Neural cell (in vitro differentiated cells): ENCODE results near the gene RSAD1. TPM values are rescaled to one million over a fixed set of nuclear protein-coding genes. Genes with fewer than 3 reads are reported as not detected.

Experiments
- H2AFZ ChIP-seq: fragments of 200-600, 300-800 bp; sonication (generic), shearing (Covaris generic); 2 replicates; pipeline ENCODE4 v1.6.0; 2014; ENCODE audit warnings: low read depth, mild to moderate bottlenecking, antibody characterized with exemption, low read length, moderate library complexity
- H3F3A ChIP-seq: fragments of 200-600 bp; shearing (Covaris generic); 2 replicates; pipeline ENCODE4 v1.6.1; 2016; ENCODE audit warnings: mild to moderate bottlenecking, moderate library complexity, mixed read lengths, antibody characterized with exemption, low read length; ENCODE audit not compliant: insufficient read depth, poor library complexity, severe bottlenecking
- H3K27ac ChIP-seq: fragments of 200-600, 300-800 bp; sonication (generic), shearing (Covaris generic); 2 replicates; pipeline ENCODE4 v1.5.1; 2014; ENCODE audit warnings: mild to moderate bottlenecking, low read length, moderate library complexity
- H3K27me3 ChIP-seq: fragments of 300-800, 200-600 bp; sonication (generic), shearing (Covaris generic); 2 replicates; pipeline ENCODE4 v1.6.0; 2014; ENCODE audit warnings: mild to moderate bottlenecking, low read depth, low read length, moderate library complexity; ENCODE audit not compliant: insufficient read depth
- H3K36me3 ChIP-seq: fragments of 300-800, 200-600 bp; sonication (generic), shearing (Covaris generic); 2 replicates; pipeline ENCODE4 v1.5.1; 2014; ENCODE audit warnings: mild to moderate bottlenecking, antibody characterized with exemption, low read length, moderate library complexity; ENCODE audit not compliant: insufficient read depth
- H3K4me2 ChIP-seq: fragments of 300-800, 200-600 bp; sonication (generic), shearing (Covaris generic); 2 replicates; pipeline ENCODE4 v1.6.0; 2014; ENCODE audit warnings: mild to moderate bottlenecking, low read length
- H3K4me3 ChIP-seq: fragments of 300-800, 200-600 bp; sonication (generic), shearing (Covaris generic); 2 replicates; pipeline ENCODE4 v1.5.1; 2014; ENCODE audit warnings: mild to moderate bottlenecking, low read length, moderate library complexity
- H3K79me2 ChIP-seq: fragments of 200-600 bp; shearing (Covaris generic); replicated peaks from 2 replicates; pipeline ENCODE4 v1.6.0; 2014; ENCODE audit warnings: mild to moderate bottlenecking, low read length, moderate library complexity; ENCODE audit not compliant: insufficient read depth
- H3K9ac ChIP-seq: fragments of 300-800, 200-600 bp; sonication (generic), shearing (Covaris generic); 2 replicates; pipeline ENCODE4 v1.6.1; 2016; ENCODE audit warnings: mild to moderate bottlenecking, low read length, mixed read lengths
- H3K9me2 ChIP-seq: fragments of 200-600 bp; shearing (Covaris generic); 2 replicates; pipeline ENCODE4 v1.6.1; 2016; ENCODE audit warnings: mild to moderate bottlenecking, low read length, mixed read lengths; ENCODE audit not compliant: insufficient read depth
- H3K9me3 ChIP-seq: fragments of 200-600, 300-800 bp; sonication (generic), shearing (Covaris generic); 2 replicates; pipeline ENCODE4 v1.6.1; 2016; ENCODE audit warnings: mild to moderate bottlenecking, mixed run types, low read length, moderate library complexity, mixed read lengths
- H4K20me1 ChIP-seq: fragments of 200-600 bp; shearing (Covaris generic); 2 replicates; pipeline ENCODE4 v1.6.1; 2016; ENCODE audit warnings: mild to moderate bottlenecking, mixed run types; ENCODE audit not compliant: insufficient read depth
- CTCF ChIP-seq: fragments of 450-650 bp; IDR thresholded peaks from 2 replicates; pipeline ENCODE4 v1.5.1; 2014; ENCODE audit warnings: antibody characterized with exemption, mild to moderate bottlenecking, moderate library complexity; ENCODE audit not compliant: poor library complexity, severe bottlenecking
- EP300 ChIP-seq: fragments of 450-650 bp; conservative IDR thresholded peaks from 2 replicates; pipeline ENCODE4 v1.6.1; 2014; ENCODE audit warnings: antibody characterized with exemption, mild to moderate bottlenecking, moderate library complexity; ENCODE audit not compliant: poor library complexity, severe bottlenecking
- MXI1 ChIP-seq: fragments of 450-650 bp; conservative IDR thresholded peaks from 2 replicates; pipeline ENCODE4 v1.6.1; 2014; ENCODE audit warnings: antibody characterized with exemption, mild to moderate bottlenecking; ENCODE audit not compliant: poor library complexity, severe bottlenecking
- POLR2AphosphoS5 ChIP-seq: IDR thresholded peaks from 2 replicates; pipeline ENCODE4 v1.6.1; 2012
- RAD21 ChIP-seq: fragments of 450-650 bp; conservative IDR thresholded peaks from 2 replicates; pipeline ENCODE4 v1.6.1; 2014; ENCODE audit warnings: antibody characterized with exemption, mild to moderate bottlenecking, moderate library complexity
- SMC3 ChIP-seq: fragments of 450-650 bp; conservative IDR thresholded peaks from 2 replicates; pipeline ENCODE4 v1.6.1; 2014; ENCODE audit warnings: antibody characterized with exemption, mild to moderate bottlenecking, moderate library complexity; ENCODE audit not compliant: poor library complexity
- TAF1 ChIP-seq: IDR thresholded peaks from 2 replicates; pipeline ENCODE4 v1.6.1; 2012; ENCODE audit warnings: low read depth
- polyA plus RNA-seq: library from polyadenylated mRNA; depleted of rRNA; stranded (reverse); fragments of >200 nt; gene quantifications from 2 replicates; pipeline ENCODE4 v1.2.3, GENCODE V29; 2014
- TF ChIP-seq, protein P1 (sequence below): IDR thresholded peaks from 2 replicates; pipeline ENCODE4 v1.6.1; 2012; ENCODE audit warnings: borderline replicate concordance

RSAD1 gene
- polyA plus RNA-seq, 1 donor from 2014 or later, result 61.9 TPM

DNA sequence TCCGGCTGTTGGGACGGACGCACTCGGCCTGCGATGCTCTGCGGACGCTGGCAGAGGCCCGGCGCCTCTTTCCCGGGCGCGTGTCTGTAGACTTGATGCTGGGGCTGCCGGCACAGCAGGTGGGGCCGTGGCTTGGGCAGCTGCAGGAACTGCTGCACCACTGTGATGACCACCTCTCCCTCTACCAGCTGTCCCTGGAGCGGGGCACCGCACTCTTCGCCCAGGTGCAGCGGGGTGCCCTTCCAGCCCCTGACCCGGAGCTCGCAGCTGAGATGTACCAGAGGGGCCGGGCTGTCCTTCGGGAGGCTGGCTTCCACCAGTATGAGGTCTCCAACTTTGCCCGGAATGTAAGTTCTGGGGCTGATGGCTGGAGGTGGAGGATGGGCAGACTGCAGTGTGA, 3.5 kb downstream of the RSAD1 start:
- H3K4me3 ChIP-seq, result no peak overlapping the region

DNA sequence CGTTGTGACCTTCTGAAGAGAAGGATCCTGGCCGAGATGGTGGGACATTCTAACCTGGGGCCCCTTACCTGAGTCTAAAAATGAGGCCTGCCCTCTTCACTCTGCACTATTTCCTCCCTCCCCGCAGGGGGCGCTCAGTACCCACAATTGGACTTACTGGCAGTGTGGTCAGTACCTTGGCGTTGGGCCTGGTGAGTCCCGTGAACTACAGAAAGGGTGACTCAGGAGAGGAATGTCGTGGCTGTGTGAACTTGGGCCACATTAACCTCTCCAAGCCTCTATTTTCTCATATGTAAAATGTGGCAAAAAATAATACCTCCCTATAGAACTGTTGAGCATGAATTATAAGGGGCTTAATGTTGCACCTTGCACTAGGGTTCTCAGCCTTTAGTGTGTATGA, 3.9 kb downstream of the RSAD1 start:
- no peak overlapping the region for H3K27ac ChIP-seq

More for the DNA sequence above, 3.5 kb downstream of the RSAD1 start:
- H3K27me3 ChIP-seq, result no peaks in the 10 kb centered on the region
- H4K20me1 ChIP-seq, result no peaks in the 10 kb centered on the region
- H3K79me2 ChIP-seq, result no peaks in the 10 kb centered on the region
- no peaks in the 10 kb centered on the region for H3F3A ChIP-seq
- H3K36me3 ChIP-seq, result no peaks in the 10 kb centered on the region
- no peaks in the 10 kb centered on the region for H3K9me3 ChIP-seq
- H3K4me2 ChIP-seq, result no peak overlapping the region
- no peaks in the 10 kb centered on the region for H3K9me2 ChIP-seq
- H3K9ac ChIP-seq, result no peak overlapping the region
- no peak overlapping the region for H2AFZ ChIP-seq
- no peak overlapping the region for H3K27ac ChIP-seq
- TF ChIP-seq EP300, result no peak
- no peak for TF ChIP-seq TAF1

More for the DNA sequence above, 3.9 kb downstream of the RSAD1 start:
- no peak overlapping the region for H3K4me2 ChIP-seq
- no peaks in the 10 kb centered on the region for H3K27me3 ChIP-seq
- no peaks in the 10 kb centered on the region for H3K9me3 ChIP-seq
- no peaks in the 10 kb centered on the region for H3F3A ChIP-seq
- no peaks in the 10 kb centered on the region for H3K79me2 ChIP-seq
- H3K9me2 ChIP-seq, result no peaks in the 10 kb centered on the region
- TF ChIP-seq POLR2AphosphoS5 (no peak), RAD21 (peak; percentile 80), CTCF (peak; percentile 82), MXI1 (no peak), SMC3 (peak; percentile 77)
- TF ChIP-seq, protein P1, sequence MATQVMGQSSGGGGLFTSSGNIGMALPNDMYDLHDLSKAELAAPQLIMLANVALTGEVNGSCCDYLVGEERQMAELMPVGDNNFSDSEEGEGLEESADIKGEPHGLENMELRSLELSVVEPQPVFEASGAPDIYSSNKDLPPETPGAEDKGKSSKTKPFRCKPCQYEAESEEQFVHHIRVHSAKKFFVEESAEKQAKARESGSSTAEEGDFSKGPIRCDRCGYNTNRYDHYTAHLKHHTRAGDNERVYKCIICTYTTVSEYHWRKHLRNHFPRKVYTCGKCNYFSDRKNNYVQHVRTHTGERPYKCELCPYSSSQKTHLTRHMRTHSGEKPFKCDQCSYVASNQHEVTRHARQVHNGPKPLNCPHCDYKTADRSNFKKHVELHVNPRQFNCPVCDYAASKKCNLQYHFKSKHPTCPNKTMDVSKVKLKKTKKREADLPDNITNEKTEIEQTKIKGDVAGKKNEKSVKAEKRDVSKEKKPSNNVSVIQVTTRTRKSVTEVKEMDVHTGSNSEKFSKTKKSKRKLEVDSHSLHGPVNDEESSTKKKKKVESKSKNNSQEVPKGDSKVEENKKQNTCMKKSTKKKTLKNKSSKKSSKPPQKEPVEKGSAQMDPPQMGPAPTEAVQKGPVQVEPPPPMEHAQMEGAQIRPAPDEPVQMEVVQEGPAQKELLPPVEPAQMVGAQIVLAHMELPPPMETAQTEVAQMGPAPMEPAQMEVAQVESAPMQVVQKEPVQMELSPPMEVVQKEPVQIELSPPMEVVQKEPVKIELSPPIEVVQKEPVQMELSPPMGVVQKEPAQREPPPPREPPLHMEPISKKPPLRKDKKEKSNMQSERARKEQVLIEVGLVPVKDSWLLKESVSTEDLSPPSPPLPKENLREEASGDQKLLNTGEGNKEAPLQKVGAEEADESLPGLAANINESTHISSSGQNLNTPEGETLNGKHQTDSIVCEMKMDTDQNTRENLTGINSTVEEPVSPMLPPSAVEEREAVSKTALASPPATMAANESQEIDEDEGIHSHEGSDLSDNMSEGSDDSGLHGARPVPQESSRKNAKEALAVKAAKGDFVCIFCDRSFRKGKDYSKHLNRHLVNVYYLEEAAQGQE, result no peak
- no peaks in the 10 kb centered on the region for H3K36me3 ChIP-seq
- no peak overlapping the region for H3K9ac ChIP-seq
- H3K4me3 ChIP-seq, result no peak overlapping the region
- no peak overlapping the region for H2AFZ ChIP-seq
- H4K20me1 ChIP-seq, result no peaks in the 10 kb centered on the region
